CD4-positive, alpha-beta T cell treated with Interleukin-10 for 1 hour (primary cell): ENCODE results near the gene LRRC30.
"Not testable (repeated sequence)": the region's sequence is repeated elsewhere in the genome, so short reads cannot be mapped to it uniquely, and the experiment has no call there.

Source experiments
- DNase-seq: peaks from one replicate; pipeline ENCODE4 v3.0.0-alpha.2; 2020

The LRRC30 gene

DNA sequence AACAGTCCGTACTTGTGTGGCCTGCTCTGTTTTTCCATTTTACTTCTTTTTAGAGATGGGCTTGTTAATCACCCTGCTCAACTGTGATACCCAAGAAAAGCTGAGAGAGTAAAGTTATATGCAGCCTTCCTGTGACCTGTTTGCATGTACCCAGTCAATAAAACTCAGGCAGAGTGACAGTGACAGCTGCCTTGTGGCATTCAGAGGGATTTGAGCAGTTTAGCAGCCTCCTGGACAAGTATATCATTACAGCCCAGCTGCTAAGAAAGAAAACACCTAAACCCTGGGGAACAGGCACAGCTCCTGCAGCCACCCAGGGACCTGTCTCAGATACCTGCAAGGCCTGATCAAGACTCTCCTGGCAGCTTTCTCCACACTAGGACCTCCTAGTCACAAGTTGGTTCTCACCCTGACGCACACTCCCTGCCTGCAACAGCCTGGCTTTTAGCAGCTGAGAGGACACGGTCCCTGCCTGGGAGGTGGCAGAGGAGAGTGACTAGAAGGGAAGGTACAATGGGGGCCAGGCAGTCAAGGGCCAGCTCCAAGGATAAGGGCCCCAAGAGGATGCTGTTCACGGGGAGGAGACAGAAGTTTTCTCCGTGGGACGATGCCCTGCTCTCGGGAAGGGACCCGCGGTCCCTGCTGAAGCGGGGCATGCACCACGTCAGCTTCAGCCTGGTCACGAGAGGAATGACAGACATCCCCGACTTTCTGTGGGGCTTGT, at the start of gene LRRC30:
Gene LRRC30, plus strand, starts transcription at position 464 of the 724 bp plus-strand sequence. Its CDS starts 50 bp downstream, at position 514.
- DNase-seq: no peak

DNA sequence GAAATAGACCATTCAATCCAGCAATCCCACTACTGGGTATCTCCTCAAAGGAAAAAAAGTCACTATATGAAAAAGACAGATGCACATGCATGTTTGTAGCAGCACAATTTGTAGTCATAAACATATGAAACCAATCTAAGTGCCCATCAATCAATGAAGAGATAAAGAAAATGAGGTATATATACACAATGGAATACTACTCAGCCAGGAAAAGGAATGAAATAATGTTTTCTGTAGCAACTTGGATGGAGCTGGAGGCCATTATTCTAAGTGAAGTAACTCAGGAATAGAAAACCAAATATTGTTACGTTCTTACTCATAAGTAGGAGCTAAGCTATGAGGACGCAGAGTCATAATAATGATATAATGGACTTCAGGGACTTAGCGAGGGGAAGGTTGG, 45.2 kb upstream of the LRRC30 start:
- no peak for DNase-seq

- DNase-seq: no peak
Measured at GRCh38 chr18:7190547-7191156, 40.2 kb upstream of the LRRC30 start.

- no peak for DNase-seq
Measured at GRCh38 chr18:7191736-7192135, 39.2 kb upstream of the LRRC30 start.

DNA sequence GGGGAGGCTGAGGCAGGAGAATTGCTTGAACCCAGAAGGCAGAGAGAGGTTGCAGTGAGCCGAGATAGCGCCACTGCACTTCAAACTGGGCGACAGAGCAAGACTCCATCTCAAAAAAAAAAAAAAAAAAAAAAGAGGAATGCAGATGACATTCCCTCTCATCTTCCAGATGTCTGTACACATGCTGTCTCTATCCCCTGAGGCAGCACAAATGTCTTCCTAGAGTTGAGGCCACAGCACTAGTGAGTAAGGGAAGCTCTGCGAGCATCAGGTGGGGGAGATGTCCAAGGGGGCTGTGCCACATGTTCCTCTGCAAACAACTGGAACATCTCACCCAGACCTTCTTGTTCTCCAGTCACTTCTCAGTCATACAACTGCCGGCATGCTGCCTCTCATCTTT, 35.6 kb upstream of the LRRC30 start:
- DNase-seq: no peak

GRCh38 chr18:7196421-7196820, 34.5 kb upstream of the LRRC30 start:
- no peak for DNase-seq

DNA sequence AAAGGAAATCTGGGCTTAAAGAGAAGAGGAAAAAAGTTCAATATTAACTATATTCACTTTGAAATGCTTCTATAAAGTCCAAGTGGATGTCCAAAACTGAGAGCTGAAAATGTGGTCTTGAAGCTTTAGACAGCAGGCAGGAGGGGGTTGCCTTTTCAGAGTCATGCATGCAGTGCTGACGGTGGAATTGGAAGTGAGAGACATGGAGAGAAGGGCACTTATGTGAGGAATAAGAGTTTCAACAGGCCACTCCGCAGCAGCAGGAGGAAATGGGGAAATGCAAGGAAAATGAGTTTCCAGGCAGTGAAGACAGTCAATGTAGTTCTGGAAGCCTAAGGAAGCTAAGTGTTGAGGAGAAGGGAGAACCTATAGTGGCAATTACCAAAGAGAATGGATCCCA, 33.0 kb upstream of the LRRC30 start:
- no peak for DNase-seq

DNA sequence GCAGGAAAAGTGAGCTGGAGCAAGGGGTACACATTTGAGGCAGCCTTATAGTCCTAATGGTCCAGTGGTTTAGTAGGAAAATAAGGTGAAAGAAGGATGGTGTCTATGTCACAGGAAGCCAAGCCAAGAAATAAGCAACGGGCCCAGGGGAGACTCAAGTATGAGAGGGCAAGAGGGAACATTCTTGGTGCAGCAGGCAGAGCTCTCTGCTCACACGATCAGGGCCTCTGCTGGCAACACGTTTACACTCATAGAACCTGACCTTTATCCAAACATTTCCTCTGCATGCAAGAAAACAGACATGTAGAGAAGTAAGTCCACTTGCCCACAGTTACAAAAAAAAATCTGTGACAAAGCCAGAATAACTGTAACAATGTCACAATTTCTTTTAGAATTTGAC, 32.6 kb upstream of the LRRC30 start:
- DNase-seq: no peak

GRCh38 chr18:7201096-7201495, 29.8 kb upstream of the LRRC30 start:
- no peak for DNase-seq

GRCh38 chr18:7202169-7202568, 28.7 kb upstream of the LRRC30 start:
- DNase-seq: no peak

- not testable (repeated sequence) for DNase-seq
Measured at GRCh38 chr18:7203601-7204000, 27.3 kb upstream of the LRRC30 start.

DNA sequence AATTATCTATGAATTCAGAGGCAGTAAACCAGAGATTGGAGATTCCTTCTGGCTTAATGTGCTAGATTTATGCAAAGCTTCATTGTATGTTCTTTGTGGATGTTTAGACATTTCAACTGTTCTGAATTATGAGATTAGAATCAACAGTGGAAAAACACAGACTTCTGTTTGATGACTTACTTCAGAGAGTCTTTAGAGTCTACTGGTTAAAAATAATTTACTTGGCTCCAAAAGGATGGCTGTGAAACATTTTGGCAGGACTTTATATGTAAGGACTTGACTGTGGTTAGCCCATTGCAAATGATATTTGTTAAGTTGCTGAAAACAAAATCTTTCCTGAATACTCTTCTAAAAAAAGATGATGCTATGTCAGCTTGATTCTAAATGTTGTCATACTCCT, 25.5 kb upstream of the LRRC30 start:
- DNase-seq: no peak

GRCh38 chr18:7206217-7206616, 24.7 kb upstream of the LRRC30 start:
- no peak for DNase-seq

DNA sequence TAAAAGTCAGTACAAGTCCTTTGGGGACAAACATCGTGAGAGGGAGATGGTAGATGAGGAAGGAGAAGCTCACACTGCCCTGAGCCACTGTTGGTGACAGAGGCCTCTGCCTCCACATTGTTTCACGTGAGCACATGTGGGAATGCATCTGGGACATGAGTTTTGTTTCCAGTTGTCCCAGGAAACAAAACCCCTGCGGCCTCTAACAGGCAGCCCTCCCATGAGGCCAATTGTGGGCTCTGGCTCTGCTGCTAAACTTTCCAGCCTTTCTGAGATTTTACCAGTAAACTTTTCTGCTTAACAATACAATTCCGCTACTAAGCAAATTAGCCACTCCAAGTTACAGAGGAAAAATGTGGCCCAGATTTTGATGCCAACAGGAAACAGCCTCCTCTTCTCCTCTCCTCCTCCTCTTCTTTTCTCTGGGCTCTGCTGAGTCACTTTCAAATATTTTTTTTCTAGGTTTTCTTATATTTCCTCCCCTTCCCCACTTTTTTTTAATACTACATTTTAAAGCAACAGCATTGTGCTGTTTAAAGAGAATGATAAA, 23.4 kb upstream of the LRRC30 start:
- DNase-seq: no peak

DNA sequence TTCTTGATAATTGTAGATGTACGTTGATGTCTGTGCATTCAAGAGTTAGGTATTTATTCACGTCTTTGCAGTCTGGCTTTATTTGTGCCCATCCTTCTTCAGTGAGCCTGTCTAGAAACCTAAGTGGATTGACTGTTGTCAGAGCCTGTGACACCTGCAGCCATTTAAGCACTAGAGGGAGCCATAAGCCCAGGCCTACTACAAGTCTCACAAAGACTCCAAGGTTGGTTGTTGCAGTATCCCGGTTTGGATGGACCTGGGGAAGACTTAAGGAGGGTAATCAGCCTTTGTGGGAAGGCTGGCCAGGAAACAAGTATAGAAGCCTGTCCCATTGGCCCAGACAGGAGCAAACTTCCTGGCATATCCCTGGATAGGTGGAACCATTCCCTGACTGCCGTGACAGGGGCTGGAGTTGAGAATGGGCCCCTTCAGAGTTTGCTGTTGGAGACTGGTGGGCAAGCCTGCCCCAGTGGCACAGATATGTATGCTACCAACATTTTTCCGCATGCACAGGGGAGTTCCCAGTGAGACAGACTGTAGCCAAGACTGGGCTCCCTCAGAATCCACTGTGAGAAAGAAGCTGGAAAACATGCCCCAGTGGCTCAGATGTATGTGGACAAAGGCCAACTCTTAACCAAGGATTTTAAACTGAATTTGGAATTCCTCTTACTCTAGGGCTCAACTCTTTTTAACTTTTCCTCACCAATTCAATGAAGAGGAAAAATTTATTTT, 9.3 kb upstream of the LRRC30 start:
- DNase-seq: no peak

- DNase-seq: no peak
Measured at GRCh38 chr18:7224198-7224597, 6.7 kb upstream of the LRRC30 start.

GRCh38 chr18:7232218-7232617, 1.3 kb downstream of the LRRC30 start:
- DNase-seq: no peak

GRCh38 chr18:7233134-7233810, 2.4 kb downstream of the LRRC30 start:
- DNase-seq: no peak

- DNase-seq: no peak
Measured at GRCh38 chr18:7234091-7234490, 3.2 kb downstream of the LRRC30 start.

DNA sequence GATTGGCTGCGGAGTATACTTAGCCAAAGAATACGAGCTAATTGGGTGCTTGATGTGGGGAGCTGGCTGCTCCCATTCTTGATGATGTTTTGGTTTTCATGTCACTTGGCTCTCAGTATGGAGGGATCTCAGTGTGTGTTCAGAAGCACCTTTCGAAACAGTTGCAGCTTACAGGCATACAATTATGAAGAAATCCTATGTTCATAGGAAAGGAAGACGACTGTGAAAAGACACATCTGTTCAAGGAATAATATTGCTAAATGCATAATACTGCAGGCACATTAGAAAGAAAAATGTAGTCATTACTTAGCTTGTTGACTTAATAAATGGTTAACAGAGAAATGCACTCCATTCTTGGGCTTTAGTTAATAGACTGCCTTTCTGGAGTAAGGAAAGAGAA, 4.1 kb downstream of the LRRC30 start:
- no peak for DNase-seq

DNA sequence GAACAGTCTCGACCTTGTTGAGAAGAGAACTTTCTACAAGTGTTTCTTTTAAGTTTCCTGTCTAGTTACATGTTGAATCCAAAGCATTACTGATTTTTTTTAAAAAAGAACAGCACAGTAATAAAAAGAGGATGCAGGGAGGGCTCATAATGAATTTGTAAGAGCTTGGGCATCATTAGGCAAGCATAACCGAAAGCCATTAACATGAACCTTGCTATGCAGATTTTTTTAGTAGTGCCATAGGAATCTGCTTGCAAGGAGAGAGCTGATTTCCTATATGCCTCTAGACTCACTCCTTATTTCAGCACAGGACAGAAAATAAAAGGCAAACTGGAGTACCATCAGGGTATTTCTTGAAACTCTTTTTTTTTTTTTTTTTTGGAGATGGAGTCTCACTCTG, 5.2 kb downstream of the LRRC30 start:
- DNase-seq: no peak

- DNase-seq: no peak
Measured at GRCh38 chr18:7236933-7237332, 6.0 kb downstream of the LRRC30 start.

GRCh38 chr18:7237673-7238272, 6.9 kb downstream of the LRRC30 start:
- DNase-seq: no peak
